RKO (cell line): ENCODE measurements around the gene SCN3B.
"Not testable (repeated sequence)": the region's sequence is repeated elsewhere in the genome, so short reads cannot be mapped to it uniquely, and the experiment has no call there.

Experiments used
- DNase-seq: peaks from one replicate; pipeline ENCODE4 v3.0.0-alpha.2; 2016; ENCODE audit warnings: low spot score

The SCN3B gene

GRCh38 chr11:123654566-123655081, at the start of gene SCN3B:
Gene SCN3B (minus strand): TSS chr11:123654624. CDS start chr11:123653801, 823 bp downstream.
- DNase-seq: no peak

- no peak for DNase-seq
Observed at GRCh38 chr11:123702696-123703095, 48.3 kb upstream of the SCN3B start.

GRCh38 chr11:123702139-123702538, 47.7 kb upstream of the SCN3B start:
- no peak for DNase-seq

- DNase-seq: no peak
Observed at GRCh38 chr11:123700772-123701171, 46.3 kb upstream of the SCN3B start.

GRCh38 chr11:123698546-123699127, 44.2 kb upstream of the SCN3B start:
- no peak for DNase-seq

- DNase-seq: no peak
Observed at GRCh38 chr11:123696183-123696582, 41.8 kb upstream of the SCN3B start.

GRCh38 chr11:123695231-123695630, 40.8 kb upstream of the SCN3B start:
- no peak for DNase-seq

GRCh38 chr11:123694551-123694950, 40.1 kb upstream of the SCN3B start:
- DNase-seq: no peak

GRCh38 chr11:123692961-123693360, 38.5 kb upstream of the SCN3B start:
- DNase-seq: no peak

GRCh38 chr11:123690485-123690884, 36.1 kb upstream of the SCN3B start:
- DNase-seq: peak; percentile 79

- DNase-seq: no peak
Observed at GRCh38 chr11:123684601-123685000, 30.2 kb upstream of the SCN3B start.

GRCh38 chr11:123683428-123684170, 29.2 kb upstream of the SCN3B start:
- DNase-seq: no peak

GRCh38 chr11:123682696-123683410, 28.4 kb upstream of the SCN3B start:
- DNase-seq: no peak

GRCh38 chr11:123681030-123681429, 26.6 kb upstream of the SCN3B start:
- DNase-seq: no peak

GRCh38 chr11:123678246-123678645, 23.8 kb upstream of the SCN3B start:
- DNase-seq: no peak

GRCh38 chr11:123677510-123677909, 23.1 kb upstream of the SCN3B start:
- no peak for DNase-seq

GRCh38 chr11:123674297-123674696, 19.9 kb upstream of the SCN3B start:
- DNase-seq: no peak

- DNase-seq: no peak
Observed at GRCh38 chr11:123672568-123672967, 18.1 kb upstream of the SCN3B start.

GRCh38 chr11:123671534-123671933, 17.1 kb upstream of the SCN3B start:
- DNase-seq: no peak

- DNase-seq: no peak
Observed at GRCh38 chr11:123670081-123670480, 15.7 kb upstream of the SCN3B start.

- DNase-seq: no peak
Observed at GRCh38 chr11:123665306-123665705, 10.9 kb upstream of the SCN3B start.

GRCh38 chr11:123659965-123660364, 5.5 kb upstream of the SCN3B start:
- not testable (repeated sequence) for DNase-seq

GRCh38 chr11:123659311-123659710, 4.9 kb upstream of the SCN3B start:
- no peak for DNase-seq
